Measurements from ENCODE around the gene SUN5.
A peak's percentile ranks its signal among the peaks of the same experiment; 100 is the strongest.
"Not testable (repeated sequence)": the region's sequence is repeated elsewhere in the genome, so short reads cannot be mapped to it uniquely, and the experiment has no call there.

SUN5 gene

GRCh38 chr20:33004141-33004751 is at the start of gene SUN5:
Gene SUN5, minus strand, starts transcription at chr20:33004433. Its CDS starts 93 bp downstream, at chr20:33004340.
- no peak for TF ChIP-seq CTCF (IDR thresholded peaks at IDR 0.05; ENCODE audit: low read depth, low read length)
- H3K4me3 ChIP-seq (replicated peaks in 1 of 2; ENCODE audit: low read depth in 2 of 2, low read length in 2 of 2): no peak within 1 kb of the TSS
- DNase-seq (ENCODE audit: low read depth in 2 of 2): no peak

- DNase-seq (ENCODE audit: low read depth in 2 of 2): no peak
- no peak for TF ChIP-seq CTCF (IDR thresholded peaks at IDR 0.05; ENCODE audit: low read depth, low read length)
- H3K4me3 ChIP-seq (replicated peaks in 1 of 2; ENCODE audit: low read depth in 2 of 2, low read length in 2 of 2): no peak within 1 kb of the TSS
Observed at GRCh38 chr20:33053291-33054106, 49.3 kb upstream of the SUN5 start, which contains the start of gene BPIFB3. Gene BPIFB3, plus strand, starts transcription at chr20:33053903. Its CDS starts 1,533 bp downstream, at chr20:33055436.

GRCh38 chr20:33051333-33051732 is 47.1 kb upstream of the SUN5 start:
- TF ChIP-seq CTCF (IDR thresholded peaks at IDR 0.05; ENCODE audit: low read depth, low read length): no peak

GRCh38 chr20:33046412-33046811 is 42.2 kb upstream of the SUN5 start:
- DNase-seq (ENCODE audit: low read depth in 2 of 2): peak in 1 of 2 donors; percentile 2
- H3K4me3 ChIP-seq (replicated peaks in 1 of 2; ENCODE audit: low read depth in 2 of 2, low read length in 2 of 2): no peak overlapping the region
- TF ChIP-seq CTCF (IDR thresholded peaks at IDR 0.05; ENCODE audit: low read depth, low read length): no peak

More at GRCh38 chr20:33051333-33051732, 47.1 kb upstream of the SUN5 start:
- DNase-seq (ENCODE audit: low read depth in 2 of 2): no peak
- H3K4me3 ChIP-seq (replicated peaks in 1 of 2; ENCODE audit: low read depth in 2 of 2, low read length in 2 of 2): no peak overlapping the region

GRCh38 chr20:33045129-33045721 is 41.0 kb upstream of the SUN5 start:
- peak in 1 of 2 donors; percentile 1 for DNase-seq (ENCODE audit: low read depth in 2 of 2)

GRCh38 chr20:33043731-33044181 is 39.5 kb upstream of the SUN5 start:
- TF ChIP-seq CTCF (IDR thresholded peaks at IDR 0.05; ENCODE audit: low read depth, low read length): no peak
- no peak for DNase-seq (ENCODE audit: low read depth in 2 of 2)
- H3K4me3 ChIP-seq (replicated peaks in 1 of 2; ENCODE audit: low read depth in 2 of 2, low read length in 2 of 2): no peak overlapping the region

More at GRCh38 chr20:33045129-33045721, 41.0 kb upstream of the SUN5 start:
- not testable (repeated sequence) for H3K4me3 ChIP-seq (replicated peaks in 1 of 2; ENCODE audit: low read depth in 2 of 2, low read length in 2 of 2)
